ENCODE data around the gene IFT57.

DNA sequence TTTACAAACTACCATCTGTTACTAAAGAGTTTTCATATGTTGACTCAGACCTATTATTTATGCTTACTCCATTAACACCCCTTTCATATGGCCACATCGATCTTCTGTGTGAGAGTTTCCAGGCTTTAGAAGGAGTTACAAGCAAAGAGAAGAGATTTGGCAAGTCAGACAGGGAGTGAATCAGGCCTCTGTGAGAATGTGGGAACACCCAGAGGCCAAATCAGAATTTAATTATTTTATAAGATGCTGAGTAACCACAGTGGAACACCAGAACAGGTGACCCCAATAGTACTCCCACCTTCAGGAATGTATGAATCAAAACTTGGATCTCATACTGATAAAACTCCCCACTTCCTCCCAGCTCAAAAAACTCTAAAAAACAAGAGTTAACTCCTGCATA, 42.0 kb downstream of the IFT57 start:
- TF ChIP-seq, protein P1, sequence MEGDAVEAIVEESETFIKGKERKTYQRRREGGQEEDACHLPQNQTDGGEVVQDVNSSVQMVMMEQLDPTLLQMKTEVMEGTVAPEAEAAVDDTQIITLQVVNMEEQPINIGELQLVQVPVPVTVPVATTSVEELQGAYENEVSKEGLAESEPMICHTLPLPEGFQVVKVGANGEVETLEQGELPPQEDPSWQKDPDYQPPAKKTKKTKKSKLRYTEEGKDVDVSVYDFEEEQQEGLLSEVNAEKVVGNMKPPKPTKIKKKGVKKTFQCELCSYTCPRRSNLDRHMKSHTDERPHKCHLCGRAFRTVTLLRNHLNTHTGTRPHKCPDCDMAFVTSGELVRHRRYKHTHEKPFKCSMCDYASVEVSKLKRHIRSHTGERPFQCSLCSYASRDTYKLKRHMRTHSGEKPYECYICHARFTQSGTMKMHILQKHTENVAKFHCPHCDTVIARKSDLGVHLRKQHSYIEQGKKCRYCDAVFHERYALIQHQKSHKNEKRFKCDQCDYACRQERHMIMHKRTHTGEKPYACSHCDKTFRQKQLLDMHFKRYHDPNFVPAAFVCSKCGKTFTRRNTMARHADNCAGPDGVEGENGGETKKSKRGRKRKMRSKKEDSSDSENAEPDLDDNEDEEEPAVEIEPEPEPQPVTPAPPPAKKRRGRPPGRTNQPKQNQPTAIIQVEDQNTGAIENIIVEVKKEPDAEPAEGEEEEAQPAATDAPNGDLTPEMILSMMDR (conservative IDR thresholded peaks at IDR 0.05; ENCODE audit: low read depth in 2 of 2): no peak
- TF ChIP-seq POLR2AphosphoS5 (IDR thresholded peaks at IDR 0.05; ENCODE audit: low read depth) (no peak), EZH2phosphoT487 (IDR thresholded peaks at IDR 0.05; ENCODE audit: unreplicated experiment) (no peak), ZNF114 (CRISPR knock-in tag; IDR thresholded peaks at IDR 0.05) (no peak), EZH2 (IDR thresholded peaks at IDR 0.05; ENCODE audit: low read depth, unreplicated experiment) (no peak), CREB1 (CRISPR knock-in tag; IDR thresholded peaks at IDR 0.05; ENCODE audit: low read depth) (no peak), STAT1 (IDR thresholded peaks at IDR 0.05; ENCODE audit: unreplicated experiment) (no peak), JUNB (IDR thresholded peaks at IDR 0.05; ENCODE audit: unreplicated experiment) (no peak), NANOG (IDR thresholded peaks at IDR 0.05; ENCODE audit: borderline replicate concordance) (no peak), ZNF331 (CRISPR knock-in tag; IDR thresholded peaks at IDR 0.05; ENCODE audit: low read depth) (no peak)
- TF ChIP-seq, protein P2, sequence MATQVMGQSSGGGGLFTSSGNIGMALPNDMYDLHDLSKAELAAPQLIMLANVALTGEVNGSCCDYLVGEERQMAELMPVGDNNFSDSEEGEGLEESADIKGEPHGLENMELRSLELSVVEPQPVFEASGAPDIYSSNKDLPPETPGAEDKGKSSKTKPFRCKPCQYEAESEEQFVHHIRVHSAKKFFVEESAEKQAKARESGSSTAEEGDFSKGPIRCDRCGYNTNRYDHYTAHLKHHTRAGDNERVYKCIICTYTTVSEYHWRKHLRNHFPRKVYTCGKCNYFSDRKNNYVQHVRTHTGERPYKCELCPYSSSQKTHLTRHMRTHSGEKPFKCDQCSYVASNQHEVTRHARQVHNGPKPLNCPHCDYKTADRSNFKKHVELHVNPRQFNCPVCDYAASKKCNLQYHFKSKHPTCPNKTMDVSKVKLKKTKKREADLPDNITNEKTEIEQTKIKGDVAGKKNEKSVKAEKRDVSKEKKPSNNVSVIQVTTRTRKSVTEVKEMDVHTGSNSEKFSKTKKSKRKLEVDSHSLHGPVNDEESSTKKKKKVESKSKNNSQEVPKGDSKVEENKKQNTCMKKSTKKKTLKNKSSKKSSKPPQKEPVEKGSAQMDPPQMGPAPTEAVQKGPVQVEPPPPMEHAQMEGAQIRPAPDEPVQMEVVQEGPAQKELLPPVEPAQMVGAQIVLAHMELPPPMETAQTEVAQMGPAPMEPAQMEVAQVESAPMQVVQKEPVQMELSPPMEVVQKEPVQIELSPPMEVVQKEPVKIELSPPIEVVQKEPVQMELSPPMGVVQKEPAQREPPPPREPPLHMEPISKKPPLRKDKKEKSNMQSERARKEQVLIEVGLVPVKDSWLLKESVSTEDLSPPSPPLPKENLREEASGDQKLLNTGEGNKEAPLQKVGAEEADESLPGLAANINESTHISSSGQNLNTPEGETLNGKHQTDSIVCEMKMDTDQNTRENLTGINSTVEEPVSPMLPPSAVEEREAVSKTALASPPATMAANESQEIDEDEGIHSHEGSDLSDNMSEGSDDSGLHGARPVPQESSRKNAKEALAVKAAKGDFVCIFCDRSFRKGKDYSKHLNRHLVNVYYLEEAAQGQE (IDR thresholded peaks at IDR 0.05; ENCODE audit: unreplicated experiment): no peak
- TF ChIP-seq, protein P3, sequence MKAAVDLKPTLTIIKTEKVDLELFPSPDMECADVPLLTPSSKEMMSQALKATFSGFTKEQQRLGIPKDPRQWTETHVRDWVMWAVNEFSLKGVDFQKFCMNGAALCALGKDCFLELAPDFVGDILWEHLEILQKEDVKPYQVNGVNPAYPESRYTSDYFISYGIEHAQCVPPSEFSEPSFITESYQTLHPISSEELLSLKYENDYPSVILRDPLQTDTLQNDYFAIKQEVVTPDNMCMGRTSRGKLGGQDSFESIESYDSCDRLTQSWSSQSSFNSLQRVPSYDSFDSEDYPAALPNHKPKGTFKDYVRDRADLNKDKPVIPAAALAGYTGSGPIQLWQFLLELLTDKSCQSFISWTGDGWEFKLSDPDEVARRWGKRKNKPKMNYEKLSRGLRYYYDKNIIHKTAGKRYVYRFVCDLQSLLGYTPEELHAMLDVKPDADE (IDR thresholded peaks at IDR 0.05): no peak

Measured in GM23338 (cell line).